OCI-LY1 (cell line): ENCODE results near the gene E2F4.

Experiments used
- H2AFZ ChIP-seq: fragments of 200-600 bp; sonication (generic), shearing (Covaris generic); 2 replicates; pipeline ENCODE4 v1.6.0; 2014; ENCODE audit warnings: antibody characterized with exemption, mild to moderate bottlenecking, low read length
- H3F3A ChIP-seq: fragments of 200-600 bp; sonication (generic), shearing (Covaris generic); 2 replicates; pipeline ENCODE4 v1.6.0; 2014; ENCODE audit warnings: mild to moderate bottlenecking, antibody characterized with exemption, low read length, moderate library complexity; ENCODE audit not compliant: insufficient read depth
- H3K27ac ChIP-seq: fragments of 200-600 bp; sonication (generic); 2 replicates; pipeline ENCODE4 v1.5.1; 2014; ENCODE audit warnings: low read length, mixed run types, mild to moderate bottlenecking, low read depth; ENCODE audit not compliant: poor library complexity, severe bottlenecking
- H3K27me3 ChIP-seq: fragments of 200-600 bp; sonication (generic); 2 replicates; pipeline ENCODE4 v1.6.0; 2014; ENCODE audit warnings: antibody characterized with exemption, mild to moderate bottlenecking, low read length, moderate library complexity; ENCODE audit not compliant: insufficient read depth
- H3K36me3 ChIP-seq: fragments of 200-600 bp; sonication (generic); 2 replicates; pipeline ENCODE4 v1.6.1; 2014; ENCODE audit warnings: mild to moderate bottlenecking, antibody characterized with exemption, low read length, moderate library complexity, mixed read lengths; ENCODE audit not compliant: insufficient read depth
- H3K4me1 ChIP-seq: fragments of 200-600 bp; sonication (generic); 2 replicates; pipeline ENCODE4 v1.5.1; 2014; ENCODE audit warnings: mild to moderate bottlenecking, low read length, moderate library complexity; ENCODE audit not compliant: insufficient read depth, severe bottlenecking
- H3K4me2 ChIP-seq: fragments of 200-600 bp; sonication (generic), shearing (Covaris generic); 2 replicates; pipeline ENCODE4 v1.6.1; 2014; ENCODE audit warnings: low read length
- H3K4me3 ChIP-seq: fragments of 200-600 bp; sonication (generic); 2 replicates; pipeline ENCODE4 v1.5.1; 2014; ENCODE audit warnings: low read length, low read depth, mild to moderate bottlenecking, mixed read lengths; ENCODE audit not compliant: poor library complexity, severe bottlenecking
- H3K79me2 ChIP-seq: fragments of 200-600 bp; shearing (Covaris generic); 2 replicates; pipeline ENCODE4 v1.6.1; 2016; ENCODE audit warnings: mixed run types, low read length, mixed read lengths; ENCODE audit not compliant: insufficient read depth
- H3K9ac ChIP-seq: fragments of 200-600 bp; sonication (generic), shearing (Covaris generic); 2 replicates; pipeline ENCODE4 v1.6.1; 2014; ENCODE audit warnings: mild to moderate bottlenecking, low read length, mixed read lengths
- H3K9me2 ChIP-seq: fragments of 200-600 bp; sonication (generic), shearing (Covaris generic); 2 replicates; pipeline ENCODE4 v1.6.1; 2014; ENCODE audit warnings: low read depth, mild to moderate bottlenecking, low read length, mixed read lengths
- H3K9me3 ChIP-seq: fragments of 200-600 bp; shearing (Covaris generic); 2 replicates; pipeline ENCODE4 v1.6.1; 2014; ENCODE audit warnings: low read length, mixed read lengths
- H4K20me1 ChIP-seq: fragments of 200-600 bp; sonication (generic), shearing (Covaris generic); 2 replicates; pipeline ENCODE4 v1.6.0; 2016; ENCODE audit warnings: mild to moderate bottlenecking, low read length; ENCODE audit not compliant: insufficient read depth
- EZH2 ChIP-seq: fragments of 200-600 bp; sonication (generic), shearing (Covaris generic); IDR thresholded peaks from 2 replicates; pipeline ENCODE4 v1.8.0; 2017; ENCODE audit warnings: borderline replicate concordance, mixed run types, mild to moderate bottlenecking, antibody characterized with exemption, low read length, moderate library complexity, mixed read lengths
- TF ChIP-seq, protein P1 (sequence below): fragments of 200-600 bp; sonication (generic), shearing (Covaris generic); IDR thresholded peaks from 2 replicates; pipeline ENCODE4 v1.5.1; 2017; ENCODE audit warnings: mild to moderate bottlenecking, antibody characterized with exemption, low read length, moderate library complexity, mixed read lengths

E2F4 gene

DNA sequence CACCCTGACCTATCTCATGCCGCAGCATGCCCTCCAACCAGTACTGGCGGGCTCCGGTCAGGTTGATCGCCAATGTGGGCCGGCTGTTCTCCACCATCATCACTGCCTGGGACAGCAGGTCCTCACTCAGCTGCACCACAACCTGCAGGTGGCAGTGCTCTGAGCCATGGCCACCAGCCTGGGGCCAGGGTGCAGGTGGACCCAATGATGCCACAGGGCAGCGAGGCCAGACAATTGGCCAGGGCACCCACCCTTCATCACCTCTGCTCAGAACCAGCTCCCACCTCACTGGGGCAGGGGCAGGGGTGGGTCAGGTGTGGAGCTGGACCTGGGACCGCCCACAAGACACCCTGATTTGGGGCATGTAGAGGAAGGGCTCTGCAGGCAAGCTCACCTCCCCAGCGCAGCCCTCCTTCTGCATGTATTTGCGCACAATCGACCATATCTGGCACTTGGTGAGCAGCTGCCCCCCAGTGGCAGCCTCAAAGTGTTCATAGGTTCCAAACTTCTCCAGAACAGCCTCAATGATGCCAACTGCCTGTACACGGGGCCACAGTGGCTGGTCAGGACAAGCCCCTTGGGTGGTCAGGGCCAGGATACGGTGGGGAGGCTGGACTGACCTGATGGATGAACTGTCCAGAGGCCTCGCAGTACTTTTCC is 12.4 kb upstream of the E2F4 start:
- Histone ChIP-seq H3K27me3 (peaks cover 11% of the 10 kb centered on the region; the same call in 1 of the 2 replicates), H3K9me2 (no peaks in the 10 kb centered on the region), H3F3A (no peaks in the 10 kb centered on the region), H4K20me1 (no peaks in the 10 kb centered on the region), H3K9me3 (no peaks in the 10 kb centered on the region), H3K27ac (no peak overlapping the region), H3K4me3 (no peak overlapping the region), H3K79me2 (no peaks in the 10 kb centered on the region), H2AFZ (no peak overlapping the region), H3K36me3 (no peaks in the 10 kb centered on the region), H3K4me2 (no peak overlapping the region), H3K9ac (no peak overlapping the region), H3K4me1 (peaks cover 27% of the 10 kb centered on the region)
- no peak for TF ChIP-seq EZH2
- TF ChIP-seq, protein P1, sequence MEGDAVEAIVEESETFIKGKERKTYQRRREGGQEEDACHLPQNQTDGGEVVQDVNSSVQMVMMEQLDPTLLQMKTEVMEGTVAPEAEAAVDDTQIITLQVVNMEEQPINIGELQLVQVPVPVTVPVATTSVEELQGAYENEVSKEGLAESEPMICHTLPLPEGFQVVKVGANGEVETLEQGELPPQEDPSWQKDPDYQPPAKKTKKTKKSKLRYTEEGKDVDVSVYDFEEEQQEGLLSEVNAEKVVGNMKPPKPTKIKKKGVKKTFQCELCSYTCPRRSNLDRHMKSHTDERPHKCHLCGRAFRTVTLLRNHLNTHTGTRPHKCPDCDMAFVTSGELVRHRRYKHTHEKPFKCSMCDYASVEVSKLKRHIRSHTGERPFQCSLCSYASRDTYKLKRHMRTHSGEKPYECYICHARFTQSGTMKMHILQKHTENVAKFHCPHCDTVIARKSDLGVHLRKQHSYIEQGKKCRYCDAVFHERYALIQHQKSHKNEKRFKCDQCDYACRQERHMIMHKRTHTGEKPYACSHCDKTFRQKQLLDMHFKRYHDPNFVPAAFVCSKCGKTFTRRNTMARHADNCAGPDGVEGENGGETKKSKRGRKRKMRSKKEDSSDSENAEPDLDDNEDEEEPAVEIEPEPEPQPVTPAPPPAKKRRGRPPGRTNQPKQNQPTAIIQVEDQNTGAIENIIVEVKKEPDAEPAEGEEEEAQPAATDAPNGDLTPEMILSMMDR = peak; percentile 59

DNA sequence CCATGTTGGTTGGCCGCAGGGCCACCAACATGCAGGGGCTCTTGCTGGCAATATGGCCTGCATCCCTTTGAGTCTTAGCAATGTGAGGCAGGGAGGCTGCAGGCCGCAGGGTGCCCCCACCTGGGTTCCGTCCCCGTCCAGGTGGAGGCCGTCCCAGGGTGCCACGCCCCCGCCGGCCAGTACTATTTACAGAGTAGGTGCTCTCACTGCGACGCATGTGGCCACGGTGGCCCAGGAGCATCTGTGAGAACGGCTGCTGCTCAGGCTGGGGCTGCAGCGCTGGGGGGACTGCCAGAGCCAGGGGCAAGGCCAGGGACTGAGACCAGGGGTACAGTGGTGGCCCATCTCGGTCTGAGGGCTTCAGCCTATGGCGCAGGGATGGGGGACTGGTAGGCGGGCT is 11.8 kb upstream of the E2F4 start:
- peaks cover 26% of the 10 kb centered on the region for H3K4me1 ChIP-seq
- H3K9me3 ChIP-seq = no peaks in the 10 kb centered on the region
- no peak overlapping the region for H3K4me2 ChIP-seq
- TF ChIP-seq, protein P1 = no peak
- no peak for TF ChIP-seq EZH2
- no peak overlapping the region for H2AFZ ChIP-seq
- H3K27me3 ChIP-seq = peaks cover 11% of the 10 kb centered on the region; the same call in 1 of the 2 replicates
- no peaks in the 10 kb centered on the region for H3K36me3 ChIP-seq
- H3F3A ChIP-seq = no peaks in the 10 kb centered on the region
- H3K9me2 ChIP-seq = no peaks in the 10 kb centered on the region
- no peak overlapping the region for H3K9ac ChIP-seq
- H3K79me2 ChIP-seq = no peaks in the 10 kb centered on the region
- H4K20me1 ChIP-seq = no peaks in the 10 kb centered on the region
- H3K4me3 ChIP-seq = no peak overlapping the region
- H3K27ac ChIP-seq = no peak overlapping the region

DNA sequence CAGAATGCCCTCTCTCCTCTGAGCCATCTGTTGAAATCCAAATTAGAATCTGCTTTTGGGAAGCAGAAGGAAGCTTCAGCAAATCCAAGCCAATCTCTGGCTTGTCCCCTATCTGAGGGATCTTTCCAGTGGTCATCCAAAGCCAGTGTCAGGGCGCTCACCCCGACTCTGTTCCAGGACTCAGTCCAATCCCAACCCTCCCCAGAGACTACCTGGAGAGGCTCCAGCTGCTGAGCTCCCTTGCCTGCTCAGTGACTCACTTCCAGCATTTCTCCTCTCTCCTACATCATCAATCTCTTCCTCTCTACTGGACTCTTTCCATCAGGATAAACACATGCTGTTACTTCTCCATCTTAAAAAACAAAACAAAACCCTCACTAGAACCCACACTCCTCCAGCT is 10.6 kb upstream of the E2F4 start:
- H3F3A ChIP-seq = no peaks in the 10 kb centered on the region
- no peak overlapping the region for H3K27ac ChIP-seq
- peaks cover 9% of the 10 kb centered on the region; the same call in 1 of the 2 replicates for H3K27me3 ChIP-seq
- no peaks in the 10 kb centered on the region for H3K9me2 ChIP-seq
- TF ChIP-seq, protein P1 = no peak
- no peak for TF ChIP-seq EZH2
- no peaks in the 10 kb centered on the region for H3K9me3 ChIP-seq
- H3K9ac ChIP-seq = no peak overlapping the region
- no peak overlapping the region for H2AFZ ChIP-seq
- no peaks in the 10 kb centered on the region for H3K36me3 ChIP-seq
- no peaks in the 10 kb centered on the region for H3K79me2 ChIP-seq
- H3K4me2 ChIP-seq = no peak overlapping the region
- peaks cover 26% of the 10 kb centered on the region for H3K4me1 ChIP-seq
- no peak overlapping the region for H3K4me3 ChIP-seq
- no peaks in the 10 kb centered on the region for H4K20me1 ChIP-seq
